Measurements from ENCODE around the gene FIBCD1.

Gene FIBCD1

DNA sequence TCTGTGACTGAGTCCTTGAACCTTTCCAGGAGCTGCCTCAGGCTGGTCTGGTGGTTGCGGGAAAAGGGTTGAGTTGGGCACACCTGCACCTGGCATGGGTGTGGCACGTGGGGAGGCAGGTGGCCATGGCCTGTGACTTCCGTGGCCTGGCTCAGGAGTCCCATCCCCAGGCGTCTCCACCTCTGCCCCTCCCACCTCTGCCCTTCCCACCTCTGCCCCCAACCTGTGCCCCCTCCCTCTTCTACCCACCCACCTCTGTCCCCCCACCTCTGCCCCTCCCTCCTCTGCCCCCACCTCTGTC lies 40.5 kb downstream of the FIBCD1 start:
- TF ChIP-seq, protein P1, sequence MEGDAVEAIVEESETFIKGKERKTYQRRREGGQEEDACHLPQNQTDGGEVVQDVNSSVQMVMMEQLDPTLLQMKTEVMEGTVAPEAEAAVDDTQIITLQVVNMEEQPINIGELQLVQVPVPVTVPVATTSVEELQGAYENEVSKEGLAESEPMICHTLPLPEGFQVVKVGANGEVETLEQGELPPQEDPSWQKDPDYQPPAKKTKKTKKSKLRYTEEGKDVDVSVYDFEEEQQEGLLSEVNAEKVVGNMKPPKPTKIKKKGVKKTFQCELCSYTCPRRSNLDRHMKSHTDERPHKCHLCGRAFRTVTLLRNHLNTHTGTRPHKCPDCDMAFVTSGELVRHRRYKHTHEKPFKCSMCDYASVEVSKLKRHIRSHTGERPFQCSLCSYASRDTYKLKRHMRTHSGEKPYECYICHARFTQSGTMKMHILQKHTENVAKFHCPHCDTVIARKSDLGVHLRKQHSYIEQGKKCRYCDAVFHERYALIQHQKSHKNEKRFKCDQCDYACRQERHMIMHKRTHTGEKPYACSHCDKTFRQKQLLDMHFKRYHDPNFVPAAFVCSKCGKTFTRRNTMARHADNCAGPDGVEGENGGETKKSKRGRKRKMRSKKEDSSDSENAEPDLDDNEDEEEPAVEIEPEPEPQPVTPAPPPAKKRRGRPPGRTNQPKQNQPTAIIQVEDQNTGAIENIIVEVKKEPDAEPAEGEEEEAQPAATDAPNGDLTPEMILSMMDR (IDR thresholded peaks at IDR 0.05; ENCODE audit: control extremely low read depth, extremely low read depth, low read depth, missing control alignments) = no peak
- POLR2A ChIA-PET = no interaction called here
- CTCF ChIA-PET = no interaction called here
- DNase-seq (ENCODE audit: extremely low spot score) = no peak

DNA sequence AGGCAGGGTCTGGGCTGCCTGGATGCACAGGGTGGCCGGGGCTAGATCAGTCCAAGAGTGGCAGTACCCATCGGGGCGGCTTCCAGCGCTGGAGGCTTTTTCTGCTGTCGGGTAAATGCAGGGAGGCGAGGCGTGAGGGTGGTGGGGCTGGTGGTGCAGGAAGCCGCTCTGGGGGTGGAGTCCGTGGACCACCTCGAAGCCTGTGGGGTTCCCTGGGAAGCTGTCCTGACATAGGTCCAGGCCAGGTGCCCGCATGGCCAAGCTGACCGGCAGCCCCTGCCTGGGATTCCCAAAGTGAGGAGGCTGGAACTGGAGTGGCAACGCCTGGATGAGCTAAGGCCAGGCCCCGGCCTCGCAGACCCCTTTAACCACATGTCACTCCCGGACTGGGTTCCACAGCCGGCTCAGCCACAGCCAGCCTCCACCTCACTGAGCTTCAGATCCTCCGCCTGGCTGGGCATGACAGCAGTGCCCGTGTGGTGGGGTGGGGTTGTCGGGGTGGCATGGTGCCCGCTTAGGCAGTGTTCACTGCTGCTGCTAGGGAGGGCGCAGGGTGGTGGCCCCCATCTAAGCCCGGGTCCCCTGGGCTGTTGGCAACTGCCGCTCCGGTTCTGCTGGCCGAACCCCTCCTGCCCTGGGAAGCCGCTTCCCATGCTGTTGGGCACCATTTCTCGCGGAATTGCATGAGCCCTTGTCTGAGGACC lies 41.0 kb downstream of the FIBCD1 start:
- ChIA-PET POLR2A (no interaction called here), CTCF (no interaction called here)
- no peak for DNase-seq (ENCODE audit: extremely low spot score)

DNA sequence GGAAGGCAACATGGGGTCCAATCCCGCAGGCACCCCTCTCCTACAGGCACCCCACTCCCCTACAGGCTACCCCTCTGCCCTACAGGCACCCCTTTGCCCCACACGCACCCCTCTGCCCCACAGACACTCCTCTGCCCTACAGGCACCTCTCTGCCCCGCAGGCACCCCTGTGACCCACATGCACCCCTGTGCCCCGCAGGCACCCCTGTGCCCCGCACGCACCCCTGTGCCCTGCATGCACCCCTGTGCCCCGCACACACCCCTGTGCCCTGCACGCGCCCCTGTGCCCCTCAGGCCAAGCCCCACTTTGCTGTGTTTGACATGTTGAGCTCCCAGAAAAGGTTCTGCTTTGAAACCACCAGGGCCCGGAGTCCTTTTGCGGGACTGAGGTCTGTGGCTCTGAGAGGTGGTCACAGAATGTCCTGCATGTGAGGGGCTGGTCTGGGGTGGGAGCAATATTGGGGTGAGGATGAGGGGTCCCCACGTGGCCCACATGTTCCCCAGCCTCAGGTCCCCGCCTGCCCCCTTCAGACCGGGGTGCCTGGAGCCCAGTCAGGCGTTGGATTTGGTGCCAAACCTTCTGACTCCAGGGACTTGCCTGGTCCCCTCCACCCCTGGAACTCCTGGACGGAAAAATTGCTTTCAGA lies 41.8 kb downstream of the FIBCD1 start:
- POLR2A ChIA-PET = no interaction called here
- DNase-seq (ENCODE audit: extremely low spot score) = no peak
- TF ChIP-seq, protein P1 (IDR thresholded peaks at IDR 0.05; ENCODE audit: control extremely low read depth, extremely low read depth, low read depth, missing control alignments) = no peak
- CTCF ChIA-PET = no interaction called here

More for the DNA sequence above, 41.0 kb downstream of the FIBCD1 start:
- TF ChIP-seq, protein P1 (IDR thresholded peaks at IDR 0.05; ENCODE audit: control extremely low read depth, extremely low read depth, low read depth, missing control alignments) = no peak

DNA sequence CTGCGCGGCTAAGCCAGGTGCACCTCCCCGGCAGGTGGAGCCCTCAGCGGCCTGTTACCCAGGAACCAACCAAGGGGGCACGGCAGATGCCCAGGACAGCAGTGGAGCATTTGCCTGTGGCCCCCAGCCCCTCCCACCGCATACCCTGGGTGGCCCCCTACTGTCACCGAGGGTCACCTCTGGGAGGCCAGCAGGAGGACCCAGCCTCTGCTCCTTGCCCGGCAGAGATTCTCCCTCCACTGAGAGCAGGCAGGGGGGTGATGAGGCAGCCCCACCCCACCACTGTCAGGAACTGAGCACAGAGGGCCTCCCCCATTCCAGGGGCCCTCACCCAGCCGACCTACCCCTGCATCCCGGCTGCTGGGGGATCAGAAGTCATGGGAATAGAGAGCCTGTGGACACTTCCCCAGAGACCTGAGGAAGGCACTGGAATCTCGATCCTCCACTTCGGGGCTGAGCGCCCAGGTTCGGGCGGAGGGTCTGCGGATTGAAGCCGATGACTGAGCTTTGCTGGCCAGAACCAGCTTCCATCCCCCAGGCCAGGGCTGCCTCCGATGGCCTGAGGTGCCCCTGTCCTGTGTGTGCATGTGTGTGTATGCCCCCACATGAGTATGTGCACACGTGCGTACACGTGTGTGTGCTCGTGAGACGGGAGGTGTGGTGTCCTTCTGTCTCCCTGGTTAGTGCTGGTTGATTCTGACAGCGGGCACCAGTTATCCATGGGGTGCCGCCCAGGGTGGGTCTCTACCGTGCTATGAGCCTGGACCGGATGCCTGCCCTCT lies 42.6 kb downstream of the FIBCD1 start, which contains the start of gene QRFP:
Gene QRFP (minus strand): TSS at position 580 of the 782 bp plus-strand sequence. CDS start 2,974 bp downstream, outside the sequence.
- ChIA-PET POLR2A (no interaction called here), CTCF (no interaction called here)
- no peak for DNase-seq (ENCODE audit: extremely low spot score)
- TF ChIP-seq, protein P1 (IDR thresholded peaks at IDR 0.05; ENCODE audit: control extremely low read depth, extremely low read depth, low read depth, missing control alignments) = peak; percentile 15

DNA sequence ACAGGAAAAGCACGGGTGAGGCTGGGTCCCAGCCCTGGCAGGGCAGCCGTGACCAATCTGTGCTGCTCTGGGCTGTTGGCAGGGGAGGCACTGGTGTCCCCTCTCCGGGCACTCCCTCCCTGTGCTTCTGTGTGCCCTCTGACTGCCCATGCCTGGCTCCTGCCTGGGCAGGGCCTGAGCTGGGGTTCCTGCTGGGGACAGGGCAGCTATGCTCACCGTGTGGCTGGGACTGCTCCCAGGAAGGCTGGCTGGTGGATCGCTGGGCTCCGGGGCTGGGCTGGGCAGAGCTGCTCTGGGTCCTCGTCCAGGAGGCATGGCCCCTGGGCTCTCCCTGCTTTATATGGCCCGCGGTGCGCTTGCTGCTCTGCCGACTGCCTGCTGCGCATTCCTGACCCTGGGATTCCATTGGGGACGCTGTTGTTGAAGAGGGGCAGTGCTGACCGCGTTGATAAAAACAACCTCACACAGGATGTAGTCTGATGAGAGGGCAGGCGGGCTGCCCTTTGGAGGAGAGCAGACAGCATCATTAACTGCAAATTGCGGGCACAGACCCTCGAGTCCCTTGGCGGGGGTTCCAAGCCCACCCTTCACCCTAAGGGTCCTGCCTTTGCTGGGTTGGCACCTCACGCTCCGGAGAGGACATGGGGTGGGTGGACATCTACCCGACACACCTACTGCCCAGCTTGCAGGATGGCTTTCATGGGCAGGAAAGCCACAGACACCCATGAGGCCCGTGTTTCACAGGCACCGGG lies 43.4 kb downstream of the FIBCD1 start:
- POLR2A ChIA-PET = no interaction called here
- CTCF ChIA-PET = interaction anchor here (1.0 to 2.6 kb wide), 2 partner anchors 25 to 29 kb away, joined by 5 to 9 read pairs; no protein-coding TSS in a partner anchor
- no peak for DNase-seq (ENCODE audit: extremely low spot score)
- TF ChIP-seq, protein P1 (IDR thresholded peaks at IDR 0.05; ENCODE audit: control extremely low read depth, extremely low read depth, low read depth, missing control alignments) = no peak

DNA sequence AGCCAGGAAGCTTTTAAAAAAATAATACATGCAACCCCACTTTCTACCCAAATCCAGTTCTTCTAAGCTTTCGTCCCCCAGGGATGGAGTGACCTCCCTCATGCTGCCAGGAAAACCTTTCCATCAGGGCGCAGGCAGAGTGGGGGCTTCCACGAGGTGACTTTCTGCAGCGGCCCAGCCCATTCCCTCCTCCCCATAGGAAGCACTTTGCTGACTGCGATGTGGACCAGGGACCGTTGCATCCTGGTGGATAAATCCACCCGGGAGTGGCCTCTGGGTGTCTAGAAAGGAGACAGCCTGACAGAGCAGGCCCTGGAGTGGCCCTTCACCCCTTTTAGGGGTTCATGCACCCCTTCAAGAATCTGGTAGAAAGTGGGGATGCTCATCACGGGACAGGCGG lies 44.0 kb downstream of the FIBCD1 start:
- POLR2A ChIA-PET = no interaction called here
- DNase-seq (ENCODE audit: extremely low spot score) = no peak
- TF ChIP-seq, protein P1 (IDR thresholded peaks at IDR 0.05; ENCODE audit: control extremely low read depth, extremely low read depth, low read depth, missing control alignments) = no peak
- CTCF ChIA-PET = interaction anchor here (1.0 to 2.6 kb wide), 3 partner anchors 25 to 151 kb away, joined by 5 to 9 read pairs (median 5); no protein-coding TSS in a partner anchor
